WTC11 (cell line): ENCODE measurements around the gene ZNF277.

Experiments
- ATF1 ChIP-seq: sonication (generic); formaldehyde crosslinking; IDR thresholded peaks from 2 replicates; pipeline ENCODE4 v1.8.1; 2023; ENCODE audit warnings: mild to moderate bottlenecking, moderate library complexity, missing genetic modification reagents
- CREB1 ChIP-seq: sonication (generic); formaldehyde crosslinking; IDR thresholded peaks from 2 replicates; pipeline ENCODE4 v1.8.0; 2023; ENCODE audit warnings: mild to moderate bottlenecking, missing genetic modification reagents
- FOXJ3 ChIP-seq: sonication (generic); formaldehyde crosslinking; IDR thresholded peaks from 2 replicates; pipeline ENCODE4 v1.9.0; 2021; ENCODE audit warnings: missing genetic modification reagents, mild to moderate bottlenecking, borderline replicate concordance
- ZNF232 ChIP-seq: sonication (generic); formaldehyde crosslinking; IDR thresholded peaks from 2 replicates; pipeline ENCODE4 v1.8.0; 2022; ENCODE audit warnings: mild to moderate bottlenecking, missing genetic modification reagents
- TF ChIP-seq, protein P1 (sequence below): fragments of 200-600 bp; IDR thresholded peaks from 2 replicates; pipeline ENCODE4 v1.8.0; 2022; ENCODE audit warnings: antibody characterized with exemption
- TF ChIP-seq, protein P2 (sequence below): sonication (generic); formaldehyde crosslinking; IDR thresholded peaks from 2 replicates; pipeline ENCODE4 v1.8.1; 2023; ENCODE audit warnings: mild to moderate bottlenecking, missing genetic modification reagents

DNA sequence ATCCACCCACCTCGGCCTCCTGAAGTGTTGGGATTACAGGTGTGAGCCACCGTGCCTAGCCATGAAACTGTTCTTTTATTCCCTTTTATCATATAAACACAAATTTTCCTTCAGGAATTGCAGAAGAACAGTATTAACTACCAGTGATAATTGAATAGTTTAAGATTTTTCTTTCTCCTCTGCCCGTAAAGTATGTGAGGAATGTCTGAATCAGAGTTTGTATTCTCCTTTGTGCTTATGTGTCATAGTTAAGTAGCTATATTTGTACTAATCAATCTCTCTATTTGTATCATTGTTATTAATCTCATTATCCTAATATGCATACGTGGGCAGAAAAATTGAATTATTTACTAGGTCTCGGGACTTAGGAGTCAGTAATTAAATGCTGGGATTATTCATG is 83.6 kb downstream of the ZNF277 start:
- no peak for TF ChIP-seq FOXJ3
- TF ChIP-seq, protein P1, sequence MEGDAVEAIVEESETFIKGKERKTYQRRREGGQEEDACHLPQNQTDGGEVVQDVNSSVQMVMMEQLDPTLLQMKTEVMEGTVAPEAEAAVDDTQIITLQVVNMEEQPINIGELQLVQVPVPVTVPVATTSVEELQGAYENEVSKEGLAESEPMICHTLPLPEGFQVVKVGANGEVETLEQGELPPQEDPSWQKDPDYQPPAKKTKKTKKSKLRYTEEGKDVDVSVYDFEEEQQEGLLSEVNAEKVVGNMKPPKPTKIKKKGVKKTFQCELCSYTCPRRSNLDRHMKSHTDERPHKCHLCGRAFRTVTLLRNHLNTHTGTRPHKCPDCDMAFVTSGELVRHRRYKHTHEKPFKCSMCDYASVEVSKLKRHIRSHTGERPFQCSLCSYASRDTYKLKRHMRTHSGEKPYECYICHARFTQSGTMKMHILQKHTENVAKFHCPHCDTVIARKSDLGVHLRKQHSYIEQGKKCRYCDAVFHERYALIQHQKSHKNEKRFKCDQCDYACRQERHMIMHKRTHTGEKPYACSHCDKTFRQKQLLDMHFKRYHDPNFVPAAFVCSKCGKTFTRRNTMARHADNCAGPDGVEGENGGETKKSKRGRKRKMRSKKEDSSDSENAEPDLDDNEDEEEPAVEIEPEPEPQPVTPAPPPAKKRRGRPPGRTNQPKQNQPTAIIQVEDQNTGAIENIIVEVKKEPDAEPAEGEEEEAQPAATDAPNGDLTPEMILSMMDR: no peak
- TF ChIP-seq CREB1: no peak
- TF ChIP-seq, protein P2, sequence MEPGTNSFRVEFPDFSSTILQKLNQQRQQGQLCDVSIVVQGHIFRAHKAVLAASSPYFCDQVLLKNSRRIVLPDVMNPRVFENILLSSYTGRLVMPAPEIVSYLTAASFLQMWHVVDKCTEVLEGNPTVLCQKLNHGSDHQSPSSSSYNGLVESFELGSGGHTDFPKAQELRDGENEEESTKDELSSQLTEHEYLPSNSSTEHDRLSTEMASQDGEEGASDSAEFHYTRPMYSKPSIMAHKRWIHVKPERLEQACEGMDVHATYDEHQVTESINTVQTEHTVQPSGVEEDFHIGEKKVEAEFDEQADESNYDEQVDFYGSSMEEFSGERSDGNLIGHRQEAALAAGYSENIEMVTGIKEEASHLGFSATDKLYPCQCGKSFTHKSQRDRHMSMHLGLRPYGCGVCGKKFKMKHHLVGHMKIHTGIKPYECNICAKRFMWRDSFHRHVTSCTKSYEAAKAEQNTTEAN (CRISPR knock-in tag): no peak
- TF ChIP-seq ATF1 (CRISPR knock-in tag): no peak
- no peak for TF ChIP-seq ZNF232
